Measurements from ENCODE around the gene GGACT.

DNA sequence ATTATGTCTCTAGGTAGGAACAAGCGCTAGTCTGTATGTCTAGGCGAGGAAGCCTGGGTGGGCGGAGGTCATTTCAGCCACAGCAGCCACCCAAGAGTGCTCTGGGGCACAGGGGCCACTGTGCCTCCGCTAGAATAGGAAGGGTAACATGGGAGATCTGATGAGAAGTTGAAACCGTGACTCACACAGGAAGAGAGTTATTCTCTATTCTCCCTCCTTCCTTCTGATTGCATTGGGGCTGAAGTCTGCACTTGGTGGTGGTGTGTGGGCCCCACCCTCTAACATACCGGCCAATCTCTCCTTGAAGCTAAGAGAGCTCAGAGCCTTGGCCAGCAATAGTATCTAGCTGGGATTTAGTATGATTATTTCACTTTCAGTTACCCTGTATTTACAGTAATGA lies 20.3 kb upstream of the GGACT start:
- TF ChIP-seq CTCF (IDR thresholded peaks at IDR 0.05; ENCODE audit: borderline replicate concordance, extremely low read depth, low read length, poor library complexity, severe bottlenecking) (no peak), EZH2 (IDR thresholded peaks at IDR 0.05; ENCODE audit: borderline replicate concordance, low read depth, low read length, severe bottlenecking) (no peak)
